Endothelial cell (in vitro differentiated cells): Measurements from ENCODE around the gene PLCL2. TPM values are rescaled to one million over a fixed set of nuclear protein-coding genes. Genes with fewer than 3 reads are reported as not detected.
"Not testable (repeated sequence)": the region's sequence is repeated elsewhere in the genome, so short reads cannot be mapped to it uniquely, and the experiment has no call there.

Experiments used
- DNase-seq: peaks from one replicate; pipeline ENCODE4 v3.0.0; 2021; ENCODE audit warnings: low spot score
- H3K27ac Mint-ChIP-seq: one replicate; pipeline ENCODE4 v1.8.0; 2021; ENCODE audit warnings: mixed read lengths, inconsistent platforms; ENCODE audit not compliant: unreplicated experiment
- H3K27me3 Mint-ChIP-seq: one replicate; pipeline ENCODE4 v1.8.0; 2021; ENCODE audit warnings: mild to moderate bottlenecking, moderate library complexity, mixed read lengths, inconsistent platforms; ENCODE audit not compliant: unreplicated experiment
- H3K36me3 Mint-ChIP-seq: one replicate; pipeline ENCODE4 v1.8.0; 2021; ENCODE audit warnings: mild to moderate bottlenecking, low read depth, mixed read lengths, inconsistent platforms; ENCODE audit not compliant: unreplicated experiment
- H3K4me1 Mint-ChIP-seq: one replicate; pipeline ENCODE4 v1.8.0; 2021; ENCODE audit warnings: mild to moderate bottlenecking, mixed read lengths, inconsistent platforms; ENCODE audit not compliant: unreplicated experiment
- H3K4me3 Mint-ChIP-seq: one replicate; pipeline ENCODE4 v1.8.0; 2021; ENCODE audit warnings: mild to moderate bottlenecking, mixed read lengths, inconsistent platforms; ENCODE audit not compliant: unreplicated experiment
- H3K9me3 Mint-ChIP-seq: one replicate; pipeline ENCODE4 v1.8.0; 2021; ENCODE audit warnings: mixed read lengths, inconsistent platforms; ENCODE audit not compliant: unreplicated experiment
- total RNA-seq: library from RNA; stranded (reverse); fragmentation: NEBNext Ultra II Directional; extraction: Animal tissue kit (Norgen Biotek cat#: 25700); gene quantifications from one replicate; pipeline ENCODE4 v1.2.1, GENCODE V29; 2021; ENCODE audit not compliant: unreplicated experiment
- TF ChIP-seq, protein P1 (sequence below): fragments of 200-600 bp; sonication (generic); IDR thresholded peaks from one replicate; pipeline ENCODE4 v1.5.0; 2021; ENCODE audit warnings: antibody characterized with exemption; ENCODE audit not compliant: unreplicated experiment

Gene PLCL2
- total RNA-seq, 1 donor from 2014 or later, result 18.8 TPM

DNA sequence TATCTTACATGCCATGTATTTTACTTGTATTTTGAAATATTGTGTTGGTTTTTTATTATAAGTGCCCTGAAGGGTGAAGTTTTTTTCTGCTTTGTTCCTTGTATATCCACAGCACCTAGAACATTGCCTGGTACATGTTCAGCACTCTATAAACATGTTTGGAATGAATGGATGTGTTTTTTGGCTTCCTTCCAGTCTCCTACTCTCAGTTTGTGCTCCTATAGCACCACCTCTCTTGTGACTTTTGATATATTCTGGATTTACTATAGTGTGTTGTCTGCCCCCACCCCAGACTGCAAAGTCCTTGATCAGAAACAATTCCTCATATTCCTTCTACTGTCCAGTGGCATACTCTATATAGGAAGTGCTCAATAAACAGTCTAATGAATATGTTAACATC lies 60.6 kb downstream of the PLCL2 start:
- TF ChIP-seq, protein P1, sequence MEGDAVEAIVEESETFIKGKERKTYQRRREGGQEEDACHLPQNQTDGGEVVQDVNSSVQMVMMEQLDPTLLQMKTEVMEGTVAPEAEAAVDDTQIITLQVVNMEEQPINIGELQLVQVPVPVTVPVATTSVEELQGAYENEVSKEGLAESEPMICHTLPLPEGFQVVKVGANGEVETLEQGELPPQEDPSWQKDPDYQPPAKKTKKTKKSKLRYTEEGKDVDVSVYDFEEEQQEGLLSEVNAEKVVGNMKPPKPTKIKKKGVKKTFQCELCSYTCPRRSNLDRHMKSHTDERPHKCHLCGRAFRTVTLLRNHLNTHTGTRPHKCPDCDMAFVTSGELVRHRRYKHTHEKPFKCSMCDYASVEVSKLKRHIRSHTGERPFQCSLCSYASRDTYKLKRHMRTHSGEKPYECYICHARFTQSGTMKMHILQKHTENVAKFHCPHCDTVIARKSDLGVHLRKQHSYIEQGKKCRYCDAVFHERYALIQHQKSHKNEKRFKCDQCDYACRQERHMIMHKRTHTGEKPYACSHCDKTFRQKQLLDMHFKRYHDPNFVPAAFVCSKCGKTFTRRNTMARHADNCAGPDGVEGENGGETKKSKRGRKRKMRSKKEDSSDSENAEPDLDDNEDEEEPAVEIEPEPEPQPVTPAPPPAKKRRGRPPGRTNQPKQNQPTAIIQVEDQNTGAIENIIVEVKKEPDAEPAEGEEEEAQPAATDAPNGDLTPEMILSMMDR, result no peak
- peaks cover 23% of the 10 kb centered on the region for H3K4me1 Mint-ChIP-seq
- peaks cover 2% of the 10 kb centered on the region for H3K27me3 Mint-ChIP-seq
- no peak for DNase-seq
- H3K4me3 Mint-ChIP-seq, result no peak overlapping the region
- no peaks in the 10 kb centered on the region for H3K36me3 Mint-ChIP-seq
- no peaks in the 10 kb centered on the region for H3K9me3 Mint-ChIP-seq
- no peak overlapping the region for H3K27ac Mint-ChIP-seq

DNA sequence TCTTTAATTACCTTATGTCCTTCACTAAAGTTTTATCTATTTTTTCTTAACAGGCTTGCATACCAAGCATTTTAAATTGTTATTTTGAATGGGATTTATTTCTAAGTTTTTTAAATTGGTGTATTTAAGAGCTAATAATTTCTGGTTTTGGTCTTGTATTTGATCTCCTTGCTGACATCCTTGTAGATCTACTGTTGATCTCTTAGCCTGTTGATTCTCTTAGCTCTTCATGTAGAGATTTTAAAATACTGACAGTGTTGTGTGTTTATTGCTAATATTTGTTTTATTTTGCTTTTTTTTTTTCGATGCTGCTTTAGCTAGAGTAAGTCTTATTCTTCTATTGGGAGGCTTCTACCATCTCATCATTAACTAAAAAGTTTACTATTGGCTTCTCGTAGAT lies 65.5 kb downstream of the PLCL2 start:
- Mint-ChIP-seq H3K27ac (no peak overlapping the region), H3K4me1 (no peaks in the 10 kb centered on the region), H3K27me3 (no peaks in the 10 kb centered on the region), H3K36me3 (no peaks in the 10 kb centered on the region), H3K4me3 (no peak overlapping the region), H3K9me3 (no peaks in the 10 kb centered on the region)
- no peak for DNase-seq
- TF ChIP-seq, protein P1, result no peak

DNA sequence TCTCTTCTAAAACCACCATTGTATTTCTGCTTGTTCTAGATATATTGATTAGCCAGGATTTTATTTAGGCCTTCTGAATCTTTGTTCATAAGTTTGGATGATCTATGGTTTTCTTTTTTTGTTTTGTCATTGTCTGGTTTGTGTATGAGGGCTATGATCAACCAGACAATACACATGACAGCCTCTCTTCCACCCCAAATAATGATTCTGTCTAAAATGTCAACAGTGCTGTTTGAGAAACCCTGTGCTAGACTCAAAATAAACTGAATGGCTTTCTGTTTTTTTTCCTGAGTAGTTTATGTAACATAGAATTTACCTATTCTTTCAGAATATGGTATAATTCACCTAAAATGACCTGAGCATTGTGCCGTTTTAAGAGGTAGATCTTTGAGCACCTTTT lies 66.1 kb downstream of the PLCL2 start:
- TF ChIP-seq, protein P1, result no peak

DNA sequence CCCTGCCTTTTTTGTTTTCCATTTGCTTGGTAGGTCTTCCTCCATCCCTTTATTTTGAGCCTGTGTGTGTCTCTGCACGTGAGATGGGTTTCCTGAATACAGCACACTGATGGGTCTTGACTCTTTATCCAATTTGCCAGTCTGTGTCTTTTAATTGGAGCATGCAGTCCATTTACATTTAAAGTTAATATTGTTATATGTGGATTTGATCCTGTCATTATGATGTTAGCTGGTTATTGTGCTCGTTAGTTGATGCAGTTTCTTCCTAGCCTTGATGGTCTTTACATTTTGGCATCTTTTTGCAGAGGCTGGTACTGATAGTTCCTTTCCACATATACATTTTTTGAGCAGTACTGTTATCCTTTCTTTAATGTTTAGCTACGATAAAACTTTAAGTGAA lies 73.1 kb downstream of the PLCL2 start:
- not testable (repeated sequence) for H3K9me3 Mint-ChIP-seq, H3K27ac Mint-ChIP-seq, H3K4me1 Mint-ChIP-seq, H3K36me3 Mint-ChIP-seq, H3K4me3 Mint-ChIP-seq, H3K27me3 Mint-ChIP-seq, DNase-seq

More for the DNA sequence above, 66.1 kb downstream of the PLCL2 start:
- no peaks in the 10 kb centered on the region for H3K4me1 Mint-ChIP-seq
- H3K27ac Mint-ChIP-seq, result no peak overlapping the region
- DNase-seq, result no peak
- no peaks in the 10 kb centered on the region for H3K27me3 Mint-ChIP-seq
- H3K9me3 Mint-ChIP-seq, result no peaks in the 10 kb centered on the region
- H3K4me3 Mint-ChIP-seq, result no peak overlapping the region
- no peaks in the 10 kb centered on the region for H3K36me3 Mint-ChIP-seq

DNA sequence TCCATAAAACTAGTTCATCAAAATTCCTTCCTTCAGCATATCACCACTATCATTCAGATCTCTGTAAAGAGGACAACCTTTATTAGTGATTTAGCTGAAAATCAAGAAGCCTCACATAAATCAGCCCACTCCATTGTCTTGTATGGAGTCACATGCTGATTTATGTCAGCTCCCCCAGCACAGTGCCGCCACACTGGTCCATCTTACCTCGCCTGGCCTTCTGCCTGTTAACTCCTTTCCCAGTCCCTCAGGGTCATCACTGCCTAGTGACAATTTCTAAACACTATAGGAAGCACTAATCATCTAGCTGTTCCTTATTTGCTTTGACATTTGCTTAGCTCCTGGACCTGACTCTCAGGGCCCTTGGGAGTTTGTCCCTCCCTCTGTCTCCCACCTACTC lies 75.4 kb downstream of the PLCL2 start:
- H3K9me3 Mint-ChIP-seq, result no peaks in the 10 kb centered on the region
- H3K27ac Mint-ChIP-seq, result no peak overlapping the region
- no peaks in the 10 kb centered on the region for H3K27me3 Mint-ChIP-seq
- no peak for DNase-seq
- no peak overlapping the region for H3K4me3 Mint-ChIP-seq
- no peaks in the 10 kb centered on the region for H3K36me3 Mint-ChIP-seq
- H3K4me1 Mint-ChIP-seq, result no peaks in the 10 kb centered on the region
- TF ChIP-seq, protein P1, result no peak

DNA sequence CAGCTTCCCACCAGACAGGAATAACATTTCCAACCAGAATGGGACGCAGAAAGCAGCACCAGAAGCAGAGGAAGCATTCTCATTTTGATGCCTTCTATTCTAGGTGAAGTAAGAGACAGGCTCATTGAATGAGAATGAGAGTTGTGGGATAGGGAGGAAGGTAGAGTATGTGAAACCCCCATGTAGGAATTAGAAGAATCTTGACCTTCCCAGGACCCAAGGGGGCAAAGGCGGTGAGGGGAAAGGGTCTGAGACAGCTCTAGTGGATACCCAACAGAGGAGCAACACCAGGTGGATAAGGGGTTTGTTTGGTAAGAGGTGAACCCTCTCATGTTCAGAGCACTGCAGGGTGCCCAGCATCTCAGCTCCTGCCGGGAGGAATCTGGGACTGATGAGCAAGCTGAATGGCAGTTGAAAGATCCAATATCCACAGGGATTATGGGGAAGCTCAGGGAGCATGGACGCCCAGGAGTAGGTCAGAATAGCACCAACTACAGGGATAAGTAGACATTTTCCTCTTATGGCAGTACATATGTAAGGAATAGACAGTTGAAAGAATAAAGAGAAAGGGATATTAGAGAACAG lies 77.0 kb downstream of the PLCL2 start:
- Mint-ChIP-seq H3K27ac (no peak overlapping the region), H3K27me3 (no peaks in the 10 kb centered on the region), H3K4me3 (no peak overlapping the region), H3K9me3 (no peaks in the 10 kb centered on the region), H3K36me3 (peaks cover under 1% of the 10 kb centered on the region), H3K4me1 (no peaks in the 10 kb centered on the region)
- no peak for DNase-seq
- TF ChIP-seq, protein P1, result no peak
